ENCODE data around the gene GJC2.

The GJC2 gene

DNA sequence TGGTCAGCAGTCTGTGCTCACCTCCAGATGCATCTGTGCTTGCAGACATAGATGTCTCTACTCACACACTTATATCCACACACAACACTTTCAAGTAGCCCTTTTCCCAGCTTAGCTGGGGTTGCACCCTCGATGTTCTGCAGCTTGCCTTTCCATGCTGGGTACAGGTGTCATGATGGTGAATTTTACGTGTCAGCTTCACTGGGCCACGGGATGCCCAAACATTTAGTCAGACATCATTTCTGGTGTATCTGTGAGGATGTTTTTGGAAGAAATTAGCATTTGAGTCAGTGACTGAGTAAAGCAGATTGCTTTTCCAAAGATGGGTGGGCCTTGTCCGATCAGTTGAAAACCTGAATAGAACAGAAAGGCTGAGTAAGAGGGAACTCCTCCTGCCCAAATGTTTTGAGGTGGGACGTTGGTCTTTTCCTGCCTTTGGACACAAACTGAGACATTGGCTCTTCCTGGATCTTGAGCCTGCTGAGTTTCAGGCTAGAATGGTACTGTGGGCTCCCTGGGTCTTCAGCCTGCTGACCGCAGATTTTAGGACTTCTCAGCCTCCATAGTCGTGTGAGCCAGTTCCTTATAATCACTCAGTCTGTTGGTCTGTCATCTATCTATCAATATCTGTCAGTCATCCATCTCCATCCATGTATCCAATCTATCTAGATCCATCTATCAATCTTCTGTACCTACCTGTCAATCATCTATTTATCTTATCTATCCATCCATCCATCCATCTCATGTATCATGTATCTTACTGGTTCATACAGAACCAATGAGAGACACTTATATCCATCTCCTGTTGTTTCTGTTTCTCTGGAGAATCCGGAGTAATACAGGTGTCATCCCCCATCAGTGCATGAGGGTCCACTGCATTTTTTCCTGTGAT lies 45.4 kb downstream of the GJC2 start:
- DNase-seq (ENCODE audit: low read depth in 2 of 2), result no peak

DNA sequence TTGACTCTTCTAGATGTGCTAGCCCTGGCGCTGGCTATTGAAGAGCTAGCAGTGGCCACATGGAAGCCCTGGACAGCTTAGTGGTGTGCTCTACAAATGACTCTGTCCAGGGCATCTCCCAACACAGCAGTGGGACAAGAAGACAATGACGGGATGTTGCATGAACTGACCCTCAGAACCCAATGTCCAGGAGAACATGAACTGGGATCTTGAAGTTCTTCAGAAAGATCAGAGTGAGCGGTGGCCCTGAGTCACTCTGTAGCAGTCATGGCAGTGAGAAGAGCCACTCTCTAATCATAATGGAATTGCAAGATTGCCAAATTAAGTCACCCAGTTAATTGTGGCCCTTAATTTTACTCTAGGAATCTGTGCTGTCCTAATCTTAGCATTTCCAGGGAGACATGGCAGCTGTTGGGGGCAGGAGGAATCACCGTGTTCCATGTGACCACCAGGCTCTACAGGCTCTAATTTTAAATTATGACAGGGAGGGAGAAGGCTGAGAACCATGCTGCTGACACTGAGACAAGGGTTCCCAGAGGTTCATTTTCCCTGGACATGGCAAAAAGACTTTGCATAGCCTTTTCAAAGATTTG lies 47.9 kb downstream of the GJC2 start:
- no peak for DNase-seq (ENCODE audit: low read depth in 2 of 2)

DNA sequence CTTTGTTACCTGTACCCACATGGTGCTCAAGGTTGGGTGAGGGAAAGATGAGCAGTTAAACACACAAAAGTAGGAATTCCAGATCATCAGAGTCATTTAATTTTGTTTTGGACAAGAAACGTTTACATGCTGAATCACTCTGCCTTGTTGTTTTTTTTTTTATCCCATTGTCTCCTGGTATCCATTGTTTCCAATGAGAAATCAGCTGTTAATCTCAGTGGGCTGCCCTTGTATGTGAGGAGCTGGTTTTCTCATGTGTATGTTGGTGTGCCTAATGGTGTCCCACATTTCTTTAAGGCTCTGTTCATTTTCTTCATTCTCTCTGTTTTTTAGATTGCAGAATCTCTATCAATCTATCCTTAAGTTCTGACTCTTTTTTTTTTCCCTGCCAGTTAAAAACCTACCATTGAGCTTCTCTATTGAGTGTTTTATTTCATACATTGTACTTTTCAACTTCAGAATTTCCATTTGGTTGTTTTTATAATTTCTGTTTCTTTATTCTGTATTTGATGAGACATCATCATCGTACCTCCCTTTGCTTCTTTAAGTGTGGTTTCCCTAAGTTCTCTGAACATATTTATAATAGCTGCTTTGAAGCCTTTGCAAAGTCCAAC lies 49.4 kb downstream of the GJC2 start:
- no peak for DNase-seq (ENCODE audit: low read depth in 2 of 2)

DNA sequence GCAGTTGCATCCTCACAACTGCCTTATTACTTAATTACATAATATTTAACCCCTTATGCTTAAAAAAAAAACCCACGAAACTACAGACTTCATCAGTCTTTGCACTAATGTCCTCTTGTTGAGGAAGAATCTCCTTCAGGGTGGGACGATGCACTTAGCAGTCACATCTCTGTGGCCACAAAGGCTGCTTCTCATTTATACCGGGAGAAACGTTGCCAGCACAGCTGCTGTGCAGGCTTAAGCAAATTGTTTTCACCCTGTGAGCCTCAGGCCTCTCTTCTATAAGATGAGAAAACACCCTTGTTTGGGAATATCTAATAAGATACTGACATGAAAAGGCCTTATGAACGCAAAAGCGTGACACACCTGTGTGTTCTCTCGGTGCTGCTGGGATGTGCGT lies 55.2 kb downstream of the GJC2 start:
- DNase-seq (ENCODE audit: low read depth in 2 of 2), result no peak

DNA sequence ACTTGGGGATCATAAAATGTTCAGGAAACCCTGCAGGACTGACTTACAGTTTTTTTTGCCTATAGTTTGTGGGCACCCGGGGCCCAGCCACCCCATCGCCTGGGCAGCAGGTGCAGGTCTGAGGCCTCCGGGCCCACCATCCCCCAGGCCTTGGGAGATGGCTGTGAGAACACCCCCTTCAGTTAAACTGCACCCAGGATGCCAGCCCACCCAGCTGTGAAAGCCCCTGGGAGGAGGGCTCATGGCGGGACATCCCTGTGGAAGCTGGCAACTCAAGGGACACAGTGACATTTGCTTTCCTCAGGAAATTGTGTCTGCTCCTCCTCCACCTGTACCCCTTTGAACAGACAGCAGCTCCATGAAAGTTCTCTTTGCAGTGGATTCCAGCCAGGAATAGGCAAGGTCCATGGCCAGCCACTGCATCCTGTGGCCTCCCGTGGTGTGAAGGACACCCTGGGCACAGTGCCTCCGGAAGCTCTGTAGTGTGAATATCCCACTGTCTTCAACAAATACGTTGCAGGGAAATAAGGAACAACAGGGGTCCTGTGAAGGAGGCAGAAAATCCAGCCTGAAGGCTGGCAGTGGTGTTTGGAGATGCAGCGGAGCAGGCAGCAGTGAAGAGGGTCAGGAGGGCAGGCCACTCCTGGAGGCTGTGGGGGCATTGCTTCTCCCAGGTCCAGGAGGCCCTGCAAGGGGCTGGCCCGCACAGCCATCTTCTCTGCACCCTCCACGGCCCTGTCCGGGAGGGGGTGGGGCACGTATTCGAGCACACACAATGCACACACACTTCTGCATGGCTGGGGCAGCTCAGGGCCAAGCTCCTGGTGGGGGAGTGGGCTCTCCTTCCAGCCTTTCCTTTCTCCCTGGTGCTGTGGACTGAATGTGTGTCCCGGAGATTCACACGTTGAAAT lies 56.1 kb downstream of the GJC2 start:
- no peak for DNase-seq (ENCODE audit: low read depth in 2 of 2)

DNA sequence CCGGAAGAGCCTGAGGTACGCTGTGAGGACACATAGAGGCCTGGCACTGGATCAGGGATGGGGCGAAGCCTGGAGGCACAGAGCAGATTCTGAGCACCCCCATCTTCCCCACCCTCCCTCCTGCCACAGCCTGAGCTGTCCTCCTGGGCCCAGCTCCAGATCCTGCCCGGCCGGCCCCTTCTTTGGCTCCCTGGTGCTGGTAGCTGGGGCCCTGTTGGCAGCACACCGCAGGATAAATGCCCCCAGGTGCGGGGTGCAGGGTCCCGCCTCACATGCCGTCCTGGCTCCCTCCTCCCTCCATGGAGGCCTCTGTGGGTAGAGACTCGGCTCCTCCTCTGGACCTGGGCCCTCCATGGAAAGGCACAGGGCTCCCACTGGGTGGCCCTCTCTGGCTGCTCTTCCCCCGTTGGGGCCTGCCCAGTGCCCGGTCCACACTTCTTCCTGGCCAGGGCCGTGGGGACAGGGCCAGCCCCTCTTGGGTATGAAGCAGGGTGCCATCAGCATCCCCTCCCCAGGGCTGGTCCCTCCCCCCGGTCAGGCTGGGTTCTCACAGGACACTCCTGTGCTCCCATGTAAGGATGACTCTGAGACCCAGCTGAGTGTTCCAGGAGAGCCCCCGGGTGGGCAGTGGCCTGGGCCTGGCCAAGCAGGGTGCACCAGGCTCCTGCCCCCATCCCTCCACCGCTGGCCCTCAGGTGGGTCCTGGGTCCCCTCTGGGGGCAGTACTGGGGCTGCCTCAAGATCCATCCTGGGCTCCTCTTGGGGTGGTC lies 57.0 kb downstream of the GJC2 start:
- no peak for DNase-seq (ENCODE audit: low read depth in 2 of 2)

DNA sequence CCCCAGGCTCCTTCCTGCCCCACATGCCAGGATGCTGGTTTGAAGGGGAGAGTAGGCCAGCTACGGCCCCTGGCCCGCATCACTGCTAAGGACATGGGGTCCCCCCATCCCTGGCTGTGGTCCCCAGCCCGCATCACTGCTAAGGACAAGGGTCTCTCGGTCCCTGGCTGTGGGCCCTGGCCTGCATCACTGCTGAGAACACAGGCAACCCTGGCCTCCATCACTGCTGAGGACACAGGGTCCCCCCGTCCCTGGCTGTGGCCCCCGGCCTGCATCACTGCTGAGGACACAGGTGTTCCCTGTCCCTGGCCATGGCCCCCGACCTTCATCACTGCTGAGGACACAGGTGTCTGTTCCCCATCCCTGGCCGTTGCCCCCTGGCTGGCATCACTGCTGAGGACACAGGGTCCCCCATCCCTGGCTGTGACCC lies 57.7 kb downstream of the GJC2 start:
- no peak for DNase-seq (ENCODE audit: low read depth in 2 of 2)

DNA sequence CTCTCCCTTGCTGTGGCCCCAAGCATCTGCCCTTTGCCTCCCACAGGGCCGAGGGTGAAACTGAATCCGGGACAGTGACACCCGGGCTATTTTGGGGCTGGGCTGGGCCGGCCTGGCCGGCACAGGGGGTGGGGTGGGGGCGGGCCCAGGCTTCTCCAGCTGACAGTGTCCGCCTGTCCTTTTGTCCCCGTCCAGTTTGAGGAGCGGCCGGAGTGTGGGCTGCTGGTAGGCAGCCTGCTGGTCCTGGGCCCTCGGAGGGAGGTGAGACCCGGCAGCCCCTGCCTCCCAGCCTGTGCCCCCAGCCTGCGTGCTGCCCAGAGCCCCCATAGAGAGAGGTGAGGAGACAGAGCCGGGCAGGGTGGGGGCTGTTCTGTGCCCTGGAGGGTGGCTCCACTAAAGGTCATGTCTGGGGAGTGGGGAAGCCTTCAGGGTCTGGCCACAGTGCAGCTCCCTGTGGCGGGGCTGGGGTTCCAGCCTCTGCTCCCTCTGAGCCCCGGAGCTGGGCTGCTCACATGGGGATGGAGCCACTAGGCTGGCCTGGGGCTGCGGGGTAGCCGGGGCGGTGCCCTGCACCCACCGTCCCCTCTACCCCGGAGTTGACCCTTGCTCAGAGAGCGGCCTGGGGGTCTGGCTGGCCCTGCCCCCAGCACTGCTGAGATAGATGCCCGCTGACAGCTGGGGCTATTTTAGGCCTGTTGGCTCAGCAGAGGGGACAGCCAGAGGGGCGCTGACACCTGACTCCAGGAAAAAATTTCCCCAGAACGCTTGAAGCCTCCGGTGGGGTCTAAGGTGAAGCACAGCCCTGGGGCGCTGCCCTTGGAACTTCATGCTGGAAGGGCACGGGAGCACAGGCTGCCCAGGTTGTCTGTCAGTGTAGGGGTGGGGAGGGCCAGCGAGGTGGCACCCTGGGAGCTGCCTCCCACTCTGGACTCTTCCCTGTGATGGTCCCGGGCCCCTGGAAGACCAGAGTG lies 58.4 kb downstream of the GJC2 start, which contains the start of gene OBSCN:
TSS of gene OBSCN (plus strand) at position 194 of the 971 bp plus-strand sequence. CDS start 3,740 bp downstream, outside the sequence.
- DNase-seq (ENCODE audit: low read depth in 2 of 2), result no peak

DNA sequence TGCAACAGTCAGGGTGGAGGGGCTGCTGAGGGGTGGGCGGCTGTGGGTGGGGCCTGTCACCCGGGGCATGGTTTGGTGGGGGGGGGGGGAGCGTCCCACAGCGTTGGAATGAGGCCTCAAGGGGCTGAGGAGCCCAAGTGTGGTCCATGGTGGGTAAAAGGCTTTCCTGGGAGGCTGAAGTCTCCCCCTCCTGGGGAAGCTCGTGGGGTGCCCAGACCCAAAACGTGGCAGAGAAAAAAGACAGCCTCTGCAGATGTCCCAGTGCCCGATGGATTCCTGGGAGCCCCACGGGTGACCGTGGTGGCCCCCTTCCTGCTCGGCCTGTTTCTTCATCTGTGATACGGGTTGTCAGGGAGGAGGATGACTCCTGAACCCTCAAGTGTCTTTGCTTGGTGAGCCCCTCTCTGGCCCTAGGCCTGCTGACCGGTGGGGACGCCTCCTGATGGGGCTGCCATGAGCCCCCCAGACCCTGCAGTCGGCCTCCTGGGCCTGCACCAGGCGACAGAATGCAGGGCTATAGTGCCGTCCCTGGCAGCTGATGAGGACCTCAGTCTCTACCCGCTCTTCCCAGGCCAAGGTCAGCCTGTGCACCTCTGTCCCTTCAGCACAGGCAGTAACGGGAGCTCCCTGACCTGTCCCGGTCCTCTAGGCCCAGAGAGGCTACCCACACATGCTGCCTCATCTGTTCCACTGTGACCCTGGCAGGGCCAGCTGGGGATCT lies 59.3 kb downstream of the GJC2 start:
- no peak for DNase-seq (ENCODE audit: low read depth in 2 of 2)

Measured in stimulated activated CD8-positive, alpha-beta memory T cell treated with anti-CD3 and anti-CD28 coated beads, Interleukin-7, amount 100 ng/mL, for 1 hour (primary cell).